Coronary artery (tissue), 2 donors: ENCODE data around the gene CCDC187.

Source experiments
- DNase-seq: peaks from one replicate; pipeline ENCODE4 v3.0.0-alpha.2; 2017; ENCODE audit warnings: low spot score
- H3K27ac ChIP-seq, 2 donors: fragments of 200-600 bp; sonication (generic); one replicate each; pipeline ENCODE4 v1.5.1; 2016 to 2019
- H3K4me3 ChIP-seq: fragments of 200-600 bp; sonication (generic); 2 replicates; pipeline ENCODE4 v1.5.1; 2016; ENCODE audit warnings: mild to moderate bottlenecking, moderate library complexity
- TF ChIP-seq, protein P1 (sequence below): fragments of 200-600 bp; sonication (generic); IDR thresholded peaks from one replicate; pipeline ENCODE4 v1.5.1; 2019; ENCODE audit warnings: antibody characterized with exemption

The CCDC187 gene

DNA sequence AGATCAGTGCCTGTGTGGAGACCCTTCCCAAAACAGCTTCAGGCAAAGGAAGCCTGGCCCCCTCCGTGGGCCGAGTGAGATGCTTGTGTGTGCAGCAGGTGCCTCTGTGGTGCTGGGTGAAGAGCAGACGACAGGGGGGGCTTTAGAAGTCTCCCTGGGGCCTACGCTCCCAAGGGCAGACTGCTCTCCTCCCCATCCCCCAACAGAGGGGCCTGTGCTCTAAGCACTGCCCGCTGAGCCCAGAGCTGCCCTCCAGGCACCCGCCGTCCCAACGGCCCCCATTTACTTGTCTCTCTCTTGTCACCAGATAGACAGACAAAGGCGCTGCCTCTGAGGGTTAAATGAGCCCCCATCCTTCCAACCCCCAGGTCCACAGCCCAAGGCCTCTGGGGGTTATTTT is 96.3 kb downstream of the CCDC187 start:
- no peak overlapping the region for H3K4me3 ChIP-seq

DNA sequence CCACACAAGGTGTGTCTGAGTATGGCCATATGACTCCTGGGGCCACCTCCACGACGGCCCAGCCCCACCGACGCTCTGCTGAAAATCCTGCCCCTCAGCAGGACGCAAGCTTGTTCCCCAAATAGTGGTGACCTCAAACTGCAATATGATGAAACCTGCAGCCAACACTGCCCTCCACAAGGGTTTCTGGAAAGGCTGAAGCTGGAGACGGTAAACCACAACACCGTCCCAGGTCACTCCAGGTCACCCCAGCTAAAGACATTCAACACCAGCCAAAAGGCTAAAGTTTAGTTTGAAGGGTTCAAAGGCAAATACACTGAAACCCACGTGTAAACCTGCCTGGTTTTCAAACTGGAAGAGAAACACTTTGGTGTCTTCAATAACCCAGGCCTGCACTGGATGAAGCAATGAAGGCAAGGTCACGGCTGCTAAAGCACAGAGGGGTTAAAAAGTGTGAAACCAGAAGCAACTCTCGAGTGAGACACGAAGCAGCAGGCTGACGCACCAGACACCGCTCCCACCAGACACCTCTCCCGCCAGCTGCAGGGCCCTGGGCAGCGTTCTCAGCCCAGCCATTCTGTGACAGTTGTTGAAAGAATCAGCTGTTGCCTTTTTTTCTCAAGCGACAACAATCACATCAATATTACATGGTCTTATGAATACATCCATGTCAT is 97.2 kb downstream of the CCDC187 start:
- Histone ChIP-seq H3K27ac (no peak overlapping the region), H3K4me3 (no peak overlapping the region)
- DNase-seq = no peak
- TF ChIP-seq, protein P1, sequence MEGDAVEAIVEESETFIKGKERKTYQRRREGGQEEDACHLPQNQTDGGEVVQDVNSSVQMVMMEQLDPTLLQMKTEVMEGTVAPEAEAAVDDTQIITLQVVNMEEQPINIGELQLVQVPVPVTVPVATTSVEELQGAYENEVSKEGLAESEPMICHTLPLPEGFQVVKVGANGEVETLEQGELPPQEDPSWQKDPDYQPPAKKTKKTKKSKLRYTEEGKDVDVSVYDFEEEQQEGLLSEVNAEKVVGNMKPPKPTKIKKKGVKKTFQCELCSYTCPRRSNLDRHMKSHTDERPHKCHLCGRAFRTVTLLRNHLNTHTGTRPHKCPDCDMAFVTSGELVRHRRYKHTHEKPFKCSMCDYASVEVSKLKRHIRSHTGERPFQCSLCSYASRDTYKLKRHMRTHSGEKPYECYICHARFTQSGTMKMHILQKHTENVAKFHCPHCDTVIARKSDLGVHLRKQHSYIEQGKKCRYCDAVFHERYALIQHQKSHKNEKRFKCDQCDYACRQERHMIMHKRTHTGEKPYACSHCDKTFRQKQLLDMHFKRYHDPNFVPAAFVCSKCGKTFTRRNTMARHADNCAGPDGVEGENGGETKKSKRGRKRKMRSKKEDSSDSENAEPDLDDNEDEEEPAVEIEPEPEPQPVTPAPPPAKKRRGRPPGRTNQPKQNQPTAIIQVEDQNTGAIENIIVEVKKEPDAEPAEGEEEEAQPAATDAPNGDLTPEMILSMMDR = no peak

More for the DNA sequence above, 96.3 kb downstream of the CCDC187 start:
- TF ChIP-seq, protein P1 = no peak
- no peak for DNase-seq
- H3K27ac ChIP-seq = no peak overlapping the region

DNA sequence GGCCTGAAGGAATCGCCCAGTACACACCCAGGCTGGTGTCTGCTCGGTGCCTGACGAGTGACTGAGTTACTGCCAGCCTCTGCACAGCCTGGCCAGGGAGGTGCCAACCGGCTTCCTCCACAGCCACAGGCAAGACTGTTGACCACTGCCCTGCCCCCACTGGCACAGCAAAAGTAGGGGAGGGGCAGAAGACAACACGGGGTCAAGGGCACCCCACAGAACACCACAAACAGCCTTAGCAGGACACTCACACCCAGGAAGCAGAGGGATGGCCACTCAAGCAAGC is 98.2 kb downstream of the CCDC187 start:
- Histone ChIP-seq H3K4me3 (no peak overlapping the region), H3K27ac (no peak overlapping the region)
- TF ChIP-seq, protein P1 = no peak
- no peak for DNase-seq

DNA sequence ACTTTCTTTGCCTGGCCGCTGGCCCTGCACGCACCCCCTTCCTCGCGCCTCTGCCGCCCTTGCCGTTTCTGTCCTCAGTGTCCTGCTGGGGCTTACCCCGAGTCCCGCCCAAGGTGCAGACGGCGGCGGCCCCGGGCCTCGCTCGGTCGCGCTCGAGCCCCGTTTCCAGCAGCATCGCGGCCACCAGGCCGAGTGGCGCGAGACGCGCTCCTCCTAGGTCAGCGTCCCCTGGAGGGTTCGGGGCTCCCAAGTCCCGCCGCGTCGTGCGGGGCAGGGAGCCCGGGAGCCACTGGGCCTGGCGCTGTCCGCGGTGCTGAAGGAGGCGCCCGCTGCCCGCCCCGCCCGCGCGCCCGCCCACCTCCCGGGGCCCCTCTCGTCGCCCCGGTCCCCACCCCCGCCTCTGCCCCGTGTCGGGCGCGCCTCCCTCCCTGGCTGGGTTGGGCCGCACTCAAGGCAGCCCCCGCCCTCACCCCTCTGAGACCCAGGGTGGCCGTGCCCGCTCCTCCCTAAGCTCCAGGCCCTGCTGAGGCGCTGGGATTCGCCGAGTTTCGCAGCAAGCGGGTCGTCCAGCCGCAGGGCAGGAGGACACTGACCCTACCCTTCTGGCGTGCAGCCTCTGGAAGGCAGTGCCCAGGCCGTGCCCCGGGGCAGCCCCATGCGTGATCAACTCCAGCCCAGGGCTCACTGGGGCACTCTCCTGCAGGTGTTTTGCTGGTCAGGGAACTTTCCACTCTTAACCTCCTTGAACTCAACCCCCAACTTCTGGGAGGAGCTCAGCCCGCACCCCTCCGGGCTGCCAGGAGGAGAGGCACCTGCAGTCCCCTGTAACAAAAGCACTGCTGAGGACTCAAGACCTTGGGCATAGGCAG is 98.8 kb downstream of the CCDC187 start, which contains the start of gene LHX3:
Gene LHX3 (minus strand): TSS at position 291 of the 869 bp plus-strand sequence. CDS start 116 bp downstream, at position 175.
- Histone ChIP-seq H3K27ac (no peak within 1 kb of the TSS), H3K4me3 (no peak within 1 kb of the TSS)
- TF ChIP-seq, protein P1 = no peak
- no peak for DNase-seq

DNA sequence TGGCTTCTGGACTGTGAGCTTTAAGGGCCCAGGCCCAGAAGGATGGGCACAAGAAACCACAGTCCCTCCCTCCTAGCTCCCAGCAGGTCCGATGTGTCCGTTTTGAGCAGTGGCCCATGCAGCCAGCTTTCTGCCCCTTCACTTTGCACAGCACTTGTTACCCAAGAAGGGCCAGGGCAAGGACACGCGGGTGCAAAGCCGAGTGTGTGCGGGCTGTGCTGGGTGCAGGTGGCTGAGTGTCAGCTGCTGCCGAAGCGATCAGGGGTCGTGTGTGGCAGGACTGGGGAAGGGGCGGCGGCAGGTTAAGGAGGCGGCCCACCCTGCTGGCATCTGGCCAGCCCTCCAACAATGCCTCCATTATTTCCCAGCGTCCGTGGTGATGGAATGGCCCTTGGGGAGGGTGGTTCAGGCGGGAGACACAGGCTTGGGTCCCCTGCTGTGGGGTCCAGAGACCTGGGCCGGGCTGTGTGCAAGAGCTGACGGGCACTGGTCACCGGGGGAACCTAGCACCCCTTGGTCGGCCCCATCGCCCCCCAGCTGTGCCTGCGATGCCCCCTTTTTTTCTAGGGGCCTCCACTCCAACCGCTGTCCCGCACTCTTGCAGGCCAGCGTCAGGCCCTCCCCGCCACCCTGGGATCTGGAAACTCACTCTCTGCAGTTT is 99.6 kb downstream of the CCDC187 start:
- Histone ChIP-seq H3K27ac (no peak overlapping the region), H3K4me3 (no peak overlapping the region)
- TF ChIP-seq, protein P1 = no peak
- no peak for DNase-seq

DNA sequence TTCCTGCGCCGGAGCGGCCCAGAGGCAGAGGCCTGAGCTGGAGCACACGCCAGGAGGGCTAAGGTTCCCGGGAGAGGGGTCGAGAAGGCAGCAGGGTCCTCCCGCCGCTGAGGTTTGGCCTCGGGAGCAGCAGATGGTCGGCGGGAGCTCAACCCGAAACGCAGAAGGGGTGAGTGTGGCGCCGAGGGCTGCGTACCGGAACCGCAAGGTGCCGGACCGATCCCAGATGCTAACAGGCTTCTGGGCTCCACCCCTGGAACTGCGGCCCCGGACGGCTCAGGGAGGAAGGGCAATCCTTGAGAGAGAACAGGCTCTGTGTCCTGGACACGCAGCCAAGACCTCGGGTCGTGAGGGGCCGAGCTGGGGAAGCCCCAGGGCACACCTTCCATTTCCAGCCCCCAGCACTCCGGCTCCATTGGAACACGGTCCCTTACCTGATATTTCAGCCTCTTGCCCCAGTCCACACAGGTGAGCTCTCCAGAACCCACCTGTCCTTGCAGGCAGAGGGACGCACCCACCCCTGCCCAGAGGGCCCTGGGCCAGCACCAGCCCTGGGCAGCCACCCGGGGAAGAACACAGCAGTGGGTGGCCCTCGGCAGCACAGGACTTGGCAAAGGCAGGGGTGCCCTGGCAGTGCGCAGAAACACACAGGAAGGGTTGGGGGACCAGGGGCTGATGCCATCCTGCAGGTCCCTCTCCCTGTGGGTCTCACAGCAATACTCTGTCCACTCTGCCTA is 100.3 kb downstream of the CCDC187 start:
- no peak for DNase-seq
- TF ChIP-seq, protein P1 = no peak
- Histone ChIP-seq H3K4me3 (no peak overlapping the region), H3K27ac (no peak overlapping the region)
